ENCODE data around the gene TMEM242.
A peak's percentile ranks its signal among the peaks of the same experiment; 100 is the strongest.

TMEM242 gene

GRCh38 chr6:157288575-157288974 lies 34.7 kb downstream of the TMEM242 start:
- no peak for DNase-seq (ENCODE audit: low read depth, low spot score)

DNA sequence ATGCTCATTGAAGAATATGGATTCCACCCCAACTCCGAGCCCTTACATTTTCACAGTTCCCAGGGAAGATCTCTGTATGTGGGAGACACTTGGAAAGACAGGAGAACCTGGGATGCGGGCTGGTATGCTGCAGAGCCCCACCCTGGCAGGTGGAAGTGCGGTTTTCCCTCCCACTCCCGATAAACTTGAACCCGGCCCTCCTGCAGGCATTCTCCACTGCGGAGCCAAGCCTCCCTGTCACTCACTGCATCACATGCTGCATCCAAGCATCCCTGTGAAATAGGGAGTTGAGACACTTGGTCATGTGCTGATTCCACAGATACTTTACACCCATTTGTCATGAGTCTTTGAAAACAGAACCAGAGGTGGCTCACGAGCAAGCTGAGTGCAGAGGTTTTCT lies 35.4 kb downstream of the TMEM242 start:
- DNase-seq (ENCODE audit: low read depth, low spot score) = no peak

DNA sequence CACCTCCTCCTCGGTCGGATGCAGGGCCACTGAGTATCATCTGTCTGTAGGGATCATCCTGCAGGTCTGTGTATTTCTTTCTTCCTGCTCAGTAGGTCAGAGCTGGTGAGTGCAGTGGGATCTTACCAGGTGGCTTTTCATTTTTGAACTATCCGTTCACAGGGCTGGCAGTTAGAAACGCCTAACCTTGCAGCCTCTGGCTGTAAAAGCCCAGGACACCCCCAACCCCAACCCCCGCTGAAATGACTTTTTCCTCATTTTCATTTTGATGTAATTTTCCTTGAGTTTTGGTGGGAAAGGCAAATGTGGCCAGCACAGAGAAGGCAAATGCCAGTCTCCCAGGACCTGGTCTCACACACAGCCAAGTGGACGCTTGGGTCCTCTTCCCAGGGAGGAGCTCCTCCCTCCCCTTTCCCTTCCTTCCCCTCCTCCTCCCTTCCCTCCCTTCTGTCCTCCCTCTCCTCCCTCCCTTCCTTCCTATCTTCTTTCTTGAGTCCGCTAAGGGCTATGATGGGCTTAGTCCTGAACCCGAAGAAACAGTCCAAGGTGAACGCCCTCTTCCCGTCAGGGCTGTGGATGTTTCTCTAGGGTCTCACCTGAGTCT lies 36.0 kb downstream of the TMEM242 start:
- no peak for DNase-seq (ENCODE audit: low read depth, low spot score)

DNA sequence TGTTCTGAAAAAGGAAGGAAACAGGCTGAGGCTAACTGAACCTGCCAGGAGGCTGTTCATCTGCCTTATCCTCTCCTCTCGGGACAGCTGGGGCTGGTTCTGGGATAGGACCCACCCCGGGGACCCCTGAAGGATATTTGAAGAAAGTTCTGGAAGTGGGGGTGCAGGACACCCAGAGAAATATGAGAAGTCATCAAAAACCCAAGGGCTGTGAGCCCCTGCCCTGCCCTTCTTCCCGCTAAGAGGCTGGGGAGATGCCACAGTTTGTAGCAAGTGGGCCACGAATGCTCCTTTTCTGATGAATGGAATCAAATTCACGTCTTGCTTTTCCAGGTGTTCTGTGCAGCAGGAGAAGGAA lies 37.9 kb downstream of the TMEM242 start:
- no peak for DNase-seq (ENCODE audit: low read depth, low spot score)

GRCh38 chr6:157284738-157285421 lies 38.4 kb downstream of the TMEM242 start:
- DNase-seq (ENCODE audit: low read depth, low spot score) = no peak

GRCh38 chr6:157283900-157284737 lies 39.2 kb downstream of the TMEM242 start:
- no peak for DNase-seq (ENCODE audit: low read depth, low spot score)

DNA sequence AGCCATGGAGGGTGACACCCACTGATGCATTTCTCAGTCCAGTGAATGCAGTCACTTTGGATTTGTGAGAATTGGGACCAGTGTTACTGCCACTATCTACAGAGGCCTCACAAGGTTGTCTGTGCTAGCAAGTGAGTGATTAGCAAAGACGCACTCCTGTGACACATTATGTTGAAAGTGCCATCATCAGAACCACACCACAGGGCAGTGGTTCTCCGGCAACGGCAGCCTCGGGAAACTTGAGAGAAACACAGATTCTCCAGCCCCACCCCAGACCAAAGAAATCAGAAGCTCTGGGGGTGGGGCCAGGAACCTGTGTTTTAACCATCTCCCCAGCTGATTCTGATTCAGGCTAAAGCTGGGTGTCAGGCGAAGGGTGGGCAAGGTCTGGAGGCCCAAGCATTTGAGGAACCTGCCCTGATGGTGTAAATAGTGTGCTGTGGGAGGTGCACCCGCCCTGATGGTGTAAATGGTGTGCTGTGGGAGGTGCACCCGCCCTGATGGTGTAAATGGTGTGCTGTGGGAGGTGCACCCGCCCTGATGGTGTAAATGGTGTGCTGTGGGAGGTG lies 39.9 kb downstream of the TMEM242 start:
- DNase-seq (ENCODE audit: low read depth, low spot score) = no peak

GRCh38 chr6:157282284-157282683 lies 41.0 kb downstream of the TMEM242 start:
- DNase-seq (ENCODE audit: low read depth, low spot score) = no peak

GRCh38 chr6:157281570-157281969 lies 41.7 kb downstream of the TMEM242 start:
- no peak for DNase-seq (ENCODE audit: low read depth, low spot score)

GRCh38 chr6:157280947-157281346 lies 42.4 kb downstream of the TMEM242 start:
- DNase-seq (ENCODE audit: low read depth, low spot score) = no peak

DNA sequence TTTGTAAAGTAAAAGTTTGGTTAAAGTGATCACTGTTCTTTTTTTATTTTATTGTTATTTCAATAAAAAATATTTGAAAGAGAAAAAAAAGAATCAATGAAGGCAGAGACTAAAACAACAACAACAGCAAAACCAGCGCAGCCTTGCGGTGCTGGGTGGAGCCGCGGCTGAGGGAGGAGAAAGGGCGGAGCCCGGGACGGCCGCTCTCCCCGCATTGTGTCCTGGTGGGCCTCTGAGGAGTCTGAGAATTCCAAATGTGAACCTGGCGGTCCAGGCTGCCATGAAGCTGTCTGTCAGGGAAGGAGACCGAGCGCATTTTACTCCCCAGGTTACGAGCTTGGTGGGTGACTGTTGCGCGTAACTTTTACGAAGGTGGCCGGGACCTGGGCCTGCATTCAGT lies 43.2 kb downstream of the TMEM242 start:
- DNase-seq (ENCODE audit: low read depth, low spot score) = no peak

DNA sequence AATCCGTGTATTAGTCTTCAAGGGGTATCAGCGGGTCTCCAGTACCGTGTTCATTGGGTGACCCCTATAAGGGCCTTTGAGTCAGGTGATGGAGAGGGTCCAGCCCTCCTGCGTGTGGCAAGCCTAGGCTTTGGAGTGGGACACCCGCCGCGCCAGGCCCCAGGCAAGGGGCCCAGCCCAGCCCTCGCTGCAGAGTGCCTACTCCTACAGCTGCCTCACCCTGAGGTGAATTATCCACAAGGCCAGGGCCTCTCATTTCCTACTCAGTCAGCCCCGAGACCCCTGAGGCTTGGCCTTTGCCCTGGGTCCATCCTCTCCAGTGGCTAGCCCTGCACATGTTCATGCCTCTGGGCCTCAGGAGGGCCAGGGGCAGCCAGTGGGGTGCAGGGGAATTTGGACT lies 45.1 kb downstream of the TMEM242 start:
- no peak for DNase-seq (ENCODE audit: low read depth, low spot score)

DNA sequence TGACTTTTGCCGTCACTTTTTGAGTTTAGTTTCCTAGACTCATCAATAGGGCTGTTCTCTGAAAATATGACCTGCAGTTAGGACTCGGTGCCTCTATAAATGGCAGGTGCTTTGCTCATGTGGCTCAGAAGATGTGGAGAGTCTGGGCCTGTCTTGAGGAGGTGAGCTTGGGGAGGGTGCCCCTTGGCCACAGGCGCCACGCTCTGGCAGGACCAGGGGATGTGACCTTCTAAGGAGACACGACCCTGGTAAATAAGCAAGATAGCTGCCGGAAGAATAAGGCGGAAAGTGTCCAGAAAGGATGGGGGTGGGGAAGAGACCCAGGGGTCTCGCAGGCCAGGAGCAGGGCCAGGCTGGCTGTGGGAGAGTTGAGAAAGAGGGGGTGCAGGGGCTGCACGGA lies 46.6 kb downstream of the TMEM242 start:
- no peak for DNase-seq (ENCODE audit: low read depth, low spot score)

GRCh38 chr6:157276134-157276532 lies 47.2 kb downstream of the TMEM242 start:
- DNase-seq (ENCODE audit: low read depth, low spot score) = no peak

DNA sequence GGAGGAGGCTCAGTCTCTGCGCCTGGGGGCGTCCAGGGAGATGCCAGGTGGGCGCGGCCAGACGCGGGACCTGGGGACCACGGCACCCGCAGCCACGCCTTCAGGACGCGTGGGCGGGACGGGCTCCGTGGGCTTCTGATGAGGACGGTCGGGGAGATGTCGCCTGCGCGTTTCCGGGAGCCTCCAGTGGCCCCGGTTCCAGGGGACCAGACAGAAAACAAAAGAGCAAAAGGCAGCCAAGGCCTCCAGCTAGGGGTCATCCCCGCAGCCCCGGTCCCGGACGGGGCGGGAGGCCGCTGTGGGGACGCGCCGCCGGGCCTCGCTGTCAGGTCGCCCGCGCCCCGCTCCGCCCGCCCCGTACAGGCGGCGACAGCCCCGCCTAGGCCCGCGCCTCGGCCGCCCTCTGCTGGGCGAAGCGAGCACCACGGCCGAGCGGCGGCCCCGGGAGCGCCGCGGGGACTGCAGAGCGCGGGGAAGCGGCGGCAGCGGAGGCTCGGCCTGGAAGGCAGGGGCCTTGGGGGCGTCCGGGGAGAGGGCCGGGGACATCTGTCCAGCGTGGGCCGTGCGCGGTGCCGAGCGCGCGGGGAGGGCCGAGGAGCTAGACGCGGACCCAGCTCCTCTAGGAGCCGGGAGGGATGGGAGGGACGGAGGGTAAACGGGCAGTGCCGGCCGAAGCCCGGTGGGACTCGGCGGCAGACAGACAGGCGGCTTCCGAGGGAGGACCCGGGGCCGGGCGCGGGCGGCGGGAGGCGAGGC lies 48.7 kb downstream of the TMEM242 start:
- peak; percentile 28 for DNase-seq (ENCODE audit: low read depth, low spot score)

DNA sequence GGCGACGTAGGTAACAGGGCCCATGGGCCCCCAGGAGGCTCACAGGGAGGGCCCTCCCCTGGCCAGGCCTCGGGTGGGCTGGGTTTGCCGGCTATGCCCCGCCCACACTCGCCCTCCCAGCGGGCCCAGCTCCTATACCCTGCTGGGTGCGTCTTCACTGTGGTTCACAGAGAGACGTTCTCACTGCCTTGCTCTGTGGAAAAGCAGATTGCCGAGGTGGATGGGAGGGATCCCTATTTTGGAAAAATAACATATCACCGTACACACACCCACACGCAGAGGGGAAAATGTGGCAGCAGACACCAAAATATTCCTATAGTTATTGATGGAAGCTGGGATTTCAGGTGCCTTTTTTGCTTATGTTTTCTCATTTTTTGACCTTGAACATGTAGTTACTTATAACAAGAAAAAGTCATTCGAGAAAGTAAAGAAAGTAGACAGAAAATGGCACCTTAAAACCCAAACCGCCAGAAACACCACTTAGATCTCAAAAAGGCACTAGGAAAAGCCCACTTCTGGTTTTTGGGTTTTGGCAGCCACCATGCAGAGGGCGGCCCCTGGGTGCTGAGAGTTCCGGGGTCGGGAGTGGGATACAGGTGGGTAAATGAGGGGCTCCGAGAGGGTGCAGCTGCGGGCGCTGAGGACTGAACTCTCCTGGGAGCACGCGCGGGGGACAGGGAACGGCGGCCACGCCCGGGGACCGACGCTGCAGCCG lies 49.4 kb downstream of the TMEM242 start:
- DNase-seq (ENCODE audit: low read depth, low spot score) = no peak

GRCh38 chr6:157272866-157273755 lies 50.2 kb downstream of the TMEM242 start:
- no peak for DNase-seq (ENCODE audit: low read depth, low spot score)

DNA sequence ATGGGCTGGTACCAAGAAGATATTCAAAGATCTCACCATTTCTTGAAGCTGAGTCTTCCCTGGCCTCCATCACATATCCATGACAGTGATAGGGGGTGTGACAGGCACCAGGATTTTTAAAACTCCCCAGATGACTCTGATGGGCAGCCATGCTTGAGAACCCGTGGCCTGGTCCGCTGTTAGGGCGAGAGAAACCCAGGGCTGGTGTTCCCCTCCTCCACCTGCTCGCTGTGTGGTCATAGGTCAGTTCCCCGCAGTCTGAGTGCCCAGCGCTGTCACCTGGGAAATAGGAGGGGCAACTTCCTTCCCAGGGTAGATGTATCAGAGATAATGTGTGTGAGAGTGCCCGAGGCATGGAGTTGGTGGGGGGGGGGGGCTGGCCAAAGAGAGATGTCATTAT lies 50.9 kb downstream of the TMEM242 start:
- DNase-seq (ENCODE audit: low read depth, low spot score) = no peak

DNA sequence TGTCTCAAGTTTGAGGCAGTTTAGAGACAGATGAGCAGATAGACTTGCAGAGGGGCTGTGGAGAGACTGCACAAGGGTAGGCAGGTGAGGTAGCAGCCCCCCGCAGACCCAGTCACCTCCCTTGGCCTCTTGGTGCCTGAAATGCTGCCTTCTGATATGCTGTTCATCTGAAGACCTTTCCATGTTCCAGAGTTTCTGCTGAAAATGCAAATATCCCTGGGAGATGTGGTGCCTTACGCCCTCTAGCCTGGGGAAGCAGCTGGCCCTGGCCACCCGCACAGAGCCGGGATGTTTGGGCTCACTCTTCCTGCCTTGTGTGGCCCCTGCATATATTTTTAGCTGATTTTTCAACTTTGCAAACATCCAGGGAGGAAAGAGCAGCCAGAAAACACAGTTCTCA lies 51.4 kb downstream of the TMEM242 start:
- DNase-seq (ENCODE audit: low read depth, low spot score) = no peak

- DNase-seq (ENCODE audit: low read depth, low spot score) = no peak
Measured at GRCh38 chr6:157271441-157271840, 51.9 kb downstream of the TMEM242 start.

All from smooth muscle cell of the brain vasculature (primary cell).